ENCODE measurements around the gene TATDN2.

- TF ChIP-seq POLR2A (IDR thresholded peaks at IDR 0.05; ENCODE audit: low read length) (no peak), GATA1 (IDR thresholded peaks at IDR 0.05; ENCODE audit: low read depth, low read length) (no peak)
Measured at GRCh38 chr3:10309736-10310135, 61.5 kb downstream of the TATDN2 start.
